Stomach (tissue), 9 donors: ENCODE results near the gene CHEK2. TPM values are rescaled to one million over a fixed set of nuclear protein-coding genes. Genes with fewer than 3 reads are reported as not detected.
A peak's percentile ranks its signal among the peaks of the same experiment; 100 is the strongest.
"Not testable (repeated sequence)": the region's sequence is repeated elsewhere in the genome, so short reads cannot be mapped to it uniquely, and the experiment has no call there.

Experiments used
- DNase-seq, 2 donors: peaks; one replicate each; pipeline versions ENCODE4 v3.0.0 to v3.0.0-alpha.2; 2013 to 2019
- H3K27ac ChIP-seq, 5 donors: fragments of 200-600 bp in 4 of 5; sonication (generic) in 4 of 5; one replicate each; pipeline ENCODE4 v1.5.1; 2013 to 2019; ENCODE audit warnings: mild to moderate bottlenecking in 1 of 5, moderate library complexity in 1 of 5
- H3K27me3 ChIP-seq, 3 donors: fragments of 200-600 bp; sonication (generic); one replicate each; pipeline ENCODE4 v1.5.1; 2017 to 2019; ENCODE audit warnings: mixed run types in 1 of 3
- H3K36me3 ChIP-seq, 4 donors: fragments of 200-600 bp; sonication (generic); 1 replicate in 3 of 4; 2 replicates in 1 of 4; pipeline ENCODE4 v1.5.1; 2016 to 2019
- H3K4me1 ChIP-seq, 4 donors: fragments of 200-600 bp; sonication (generic); one replicate each; pipeline ENCODE4 v1.5.1; 2016 to 2019
- H3K4me3 ChIP-seq, 4 donors: fragments of 200-600 bp; sonication (generic) in 3 of 4; one replicate each; pipeline ENCODE4 v1.5.1; 2016 to 2019; ENCODE audit warnings: mild to moderate bottlenecking in 1 of 4
- H3K9me3 ChIP-seq, 4 donors: fragments of 200-600 bp; sonication (generic); one replicate each; pipeline ENCODE4 v1.5.1; 2016 to 2019
- EP300 ChIP-seq: sonication (generic); formaldehyde crosslinking; IDR thresholded peaks from one replicate; pipeline ENCODE4 v1.6.1; 2017; ENCODE audit warnings: antibody characterized with exemption
- POLR2A ChIP-seq, 4 donors: fragments of 450-650 bp; IDR thresholded peaks; one replicate each; pipeline ENCODE4 v1.6.1; 2016; ENCODE audit warnings: antibody characterized with exemption in 4 of 4, control low read depth in 2 of 4, mild to moderate bottlenecking in 1 of 4, moderate library complexity in 1 of 4
- POLR2AphosphoS5 ChIP-seq, 3 donors: sonication (generic); formaldehyde crosslinking; IDR thresholded peaks; one replicate each; pipeline ENCODE4 v1.6.1; 2016; ENCODE audit warnings: antibody characterized with exemption in 3 of 3
- WGBS, 5 donors: extraction: QIAGEN DNeasy Blood & Tissue Kit in 3 of 5; methylation state at CpG; one replicate each; pipeline versions ENCODE4 v1.1.5 to v1.1.7; 2013 to 2018; 5-methylcytosine and 5-hydroxymethylcytosine counted together
- intact Hi-C: fragments of 100-400 bp; cut with DNase I; formaldehyde crosslinking; loops from one replicate; pipeline ENCODE4 v1.15.1; 2023; ENCODE audit warnings: low total_unique reads
- polyA plus RNA-seq, 3 donors: library from polyadenylated mRNA; stranded (reverse); fragments of 200-250 nt; gene quantifications; one replicate each; pipeline ENCODE4 v1.2.3, GENCODE V29; 2013
- total RNA-seq, 5 donors: library from RNA; depleted of rRNA; stranded (reverse); fragments of >200 nt; gene quantifications; one replicate each; pipeline versions ENCODE4 v1.1.0 to v1.2.3, GENCODE V29; 2014 to 2016
- TF ChIP-seq, protein P1 (sequence below), 7 experiments: fragments of 450-650 bp in 4 of 7; fragments of 200-600 bp in 3 of 7; sonication (generic) in 3 of 7; IDR thresholded peaks; one replicate each; pipeline ENCODE4 v1.5.1; 2016 to 2019; ENCODE audit warnings: antibody characterized with exemption in 7 of 7, control low read depth in 2 of 7, mild to moderate bottlenecking in 1 of 7
- donor health status: healthy with polysubstance abuse.
- donor health status: Bipolar disorder and iron deficiency.
- donor health status: healthy.

The CHEK2 gene
- total and polyA plus RNA-seq, 8 donors, result 1.0 to 21.5 (median 8.5) TPM; not detected in 1

DNA sequence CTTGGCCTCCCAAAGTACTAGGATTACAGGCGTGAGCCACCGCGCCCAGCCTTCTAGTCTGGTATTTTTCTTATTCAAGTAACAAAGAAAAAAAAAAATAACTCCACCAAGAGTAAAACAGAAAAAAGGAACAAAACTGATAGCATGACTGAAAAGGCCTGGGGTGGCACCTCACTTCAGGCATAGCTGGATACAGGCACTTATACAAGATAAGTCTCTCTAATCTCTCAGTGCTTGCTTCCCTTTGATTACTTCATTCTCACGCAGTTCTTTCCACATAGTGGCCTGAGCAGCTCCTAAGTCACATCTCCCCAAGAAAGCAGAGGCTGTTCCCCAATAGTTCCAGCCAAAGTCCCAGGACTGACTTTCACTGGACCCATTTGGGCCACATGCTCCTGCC lies 58.7 kb downstream of the CHEK2 start:
- WGBS, 5 donors, result 44 to 79% (median 67%) methylated on average over 4 of the region's 4 CpGs
- H3K27ac ChIP-seq, H3K9me3 ChIP-seq, H3K36me3 ChIP-seq, intact Hi-C loops, DNase-seq, H3K4me3 ChIP-seq: not testable (repeated sequence)
- H3K27me3 ChIP-seq, result peaks cover 0 to 15% (median 0%) of the 10 kb centered on the region in 3 donors
- H3K4me1 ChIP-seq, result peaks cover 0 to 20% (median 16%) of the 10 kb centered on the region in 4 donors

DNA sequence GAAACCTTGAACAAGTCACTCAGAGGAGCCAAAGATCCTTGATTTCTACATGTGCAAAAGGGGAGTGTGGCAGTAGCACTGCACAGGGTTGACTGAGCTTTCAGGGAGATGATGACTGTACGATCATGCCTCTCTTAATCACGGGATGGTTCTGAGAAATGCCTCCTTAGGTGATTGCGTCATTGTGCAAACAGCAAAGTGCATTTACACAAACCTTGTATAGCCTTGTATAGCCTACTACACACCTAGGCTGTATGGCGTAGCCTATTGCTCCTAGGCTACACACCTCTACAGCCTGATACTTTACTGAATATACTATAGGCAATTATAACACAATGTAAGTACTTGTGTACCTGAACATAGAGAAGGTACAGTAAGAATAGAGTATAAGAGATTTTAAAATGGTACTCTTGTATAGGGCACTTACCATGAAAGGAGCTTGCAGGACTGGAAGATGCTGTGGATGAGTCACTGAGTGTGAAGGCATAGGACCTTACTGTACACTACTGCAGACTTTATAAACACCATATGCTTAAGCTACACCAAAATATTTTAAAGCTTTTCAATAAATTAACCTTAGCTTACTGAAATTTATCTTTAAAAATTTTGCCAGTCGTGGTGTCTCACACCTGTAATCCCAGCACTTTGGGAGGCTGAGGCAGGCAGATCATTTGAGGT lies 60.7 kb downstream of the CHEK2 start:
- peak in 1 of 2 donors; percentile 49 for DNase-seq
- H3K36me3 ChIP-seq, H3K4me3 ChIP-seq, H3K9me3 ChIP-seq, H3K27ac ChIP-seq, intact Hi-C loops: not testable (repeated sequence)
- WGBS, 5 donors, result 53 to 63% (median 59%) methylated on average over 5 of the region's 5 CpGs
- Histone ChIP-seq H3K27me3 (peaks cover 0 to 15% (median 0%) of the 10 kb centered on the region in 3 donors), H3K4me1 (peaks cover 0 to 20% (median 16%) of the 10 kb centered on the region in 4 donors)

DNA sequence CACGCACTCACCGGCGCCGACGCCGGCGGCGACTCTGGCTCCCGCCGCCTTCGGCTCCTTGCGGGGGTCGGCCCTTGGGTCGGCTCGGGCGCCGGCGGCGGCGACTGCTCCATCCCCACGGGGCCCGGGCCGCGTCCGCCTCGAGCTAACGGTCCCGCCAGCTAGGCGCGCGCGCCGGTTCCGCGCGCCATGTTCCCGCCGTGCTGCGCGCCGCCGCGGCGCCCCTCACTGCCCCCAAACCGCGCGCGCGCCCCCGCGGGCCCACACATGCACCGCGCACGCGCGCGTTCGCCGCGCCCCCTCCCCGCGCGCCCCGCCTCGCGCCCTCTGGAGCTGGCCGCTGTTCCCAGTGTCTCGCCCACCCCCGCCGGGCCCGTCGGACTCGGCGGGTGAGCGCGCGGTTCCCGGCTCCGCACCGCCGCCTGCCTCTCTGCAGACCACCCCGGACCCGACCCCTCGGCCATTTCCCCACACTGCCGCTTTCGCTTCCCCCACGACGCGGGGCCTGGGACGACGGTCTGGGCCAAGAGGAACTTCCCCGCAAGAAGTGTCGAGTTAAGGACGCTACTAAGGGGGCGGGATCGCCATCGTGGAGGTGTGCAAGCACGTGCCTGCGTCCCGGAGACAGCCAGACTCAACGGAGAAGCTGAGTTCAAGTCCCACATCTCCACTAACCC lies 61.9 kb downstream of the CHEK2 start, which contains the start of gene TTC28:
TSS of gene TTC28 (minus strand) at position 230 of the 677 bp plus-strand sequence. CDS start at position 113, 117 bp downstream.
- peak; percentile 70 to 94 for DNase-seq
- H3K4me1 ChIP-seq, result peaks cover 0 to 28% (median 16%) of the 10 kb centered on the region in 4 donors
- peak within 1 kb of the TSS; percentile 35 to 86 (median 67) for H3K27ac ChIP-seq
- WGBS, 5 donors, result 0 to 14% (median 4%) methylated on average over 16 to 101 of the region's 101 CpGs
- H3K9me3 ChIP-seq, intact Hi-C loops, H3K36me3 ChIP-seq: not testable (repeated sequence)
- peaks cover 0 to 15% (median 0%) of the 10 kb centered on the region in 3 donors for H3K27me3 ChIP-seq
- peak within 1 kb of the TSS; percentile 73 to 87 (median 80) for H3K4me3 ChIP-seq

DNA sequence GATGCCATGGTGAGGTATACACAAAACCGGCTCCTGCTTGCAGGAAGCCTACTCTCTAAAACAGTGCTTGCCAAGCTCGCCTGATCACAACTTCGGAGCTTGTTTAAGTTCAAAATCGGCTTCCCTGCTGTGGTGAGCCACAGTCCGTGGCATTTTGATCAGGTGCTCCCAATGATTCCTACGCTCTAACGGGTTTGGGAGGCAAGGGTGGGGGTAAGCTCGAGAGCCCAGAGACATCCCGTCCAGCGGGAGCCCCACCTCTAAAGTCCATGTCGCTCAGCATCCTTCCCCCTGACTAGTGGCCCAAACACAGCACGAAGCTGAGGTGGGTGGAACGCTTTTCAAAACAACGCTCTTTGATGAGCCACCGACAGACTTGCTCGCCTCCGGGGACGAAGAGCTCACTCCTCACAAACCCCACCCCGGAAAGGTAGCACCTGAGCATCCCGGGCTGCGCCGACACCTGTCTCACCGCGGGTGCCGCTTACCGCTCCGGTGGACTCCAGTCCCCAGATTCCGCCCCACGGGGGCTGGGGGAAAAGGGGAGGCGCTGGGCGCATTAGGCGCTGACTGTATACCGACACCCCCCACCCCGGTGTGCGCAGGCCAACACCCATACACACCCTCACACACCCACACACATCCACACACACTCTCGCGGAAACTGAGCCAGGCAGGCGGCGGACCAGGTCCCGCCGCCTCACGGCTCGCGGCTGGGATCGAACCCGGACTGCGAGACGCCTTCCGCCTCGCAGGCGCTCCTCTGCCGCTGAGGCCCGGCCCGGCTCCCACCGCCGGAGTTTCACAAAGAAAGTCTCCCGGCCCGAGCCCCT lies 62.6 kb downstream of the CHEK2 start:
- Histone ChIP-seq H3K4me3 (peak overlapping the region; percentile 73 to 87 (median 80)), H3K4me1 (peaks cover 0 to 33% (median 16%) of the 10 kb centered on the region in 4 donors), H3K27me3 (peaks cover 0 to 15% (median 0%) of the 10 kb centered on the region in 3 donors), H3K27ac (peak overlapping the region; percentile 35 to 86 (median 67))
- H3K9me3 ChIP-seq, intact Hi-C loops, H3K36me3 ChIP-seq: not testable (repeated sequence)
- WGBS, 5 donors, result 15 to 59% (median 20%) methylated on average over 6 to 58 of the region's 58 CpGs
- DNase-seq, result peak in 1 of 2 donors; percentile 53

DNA sequence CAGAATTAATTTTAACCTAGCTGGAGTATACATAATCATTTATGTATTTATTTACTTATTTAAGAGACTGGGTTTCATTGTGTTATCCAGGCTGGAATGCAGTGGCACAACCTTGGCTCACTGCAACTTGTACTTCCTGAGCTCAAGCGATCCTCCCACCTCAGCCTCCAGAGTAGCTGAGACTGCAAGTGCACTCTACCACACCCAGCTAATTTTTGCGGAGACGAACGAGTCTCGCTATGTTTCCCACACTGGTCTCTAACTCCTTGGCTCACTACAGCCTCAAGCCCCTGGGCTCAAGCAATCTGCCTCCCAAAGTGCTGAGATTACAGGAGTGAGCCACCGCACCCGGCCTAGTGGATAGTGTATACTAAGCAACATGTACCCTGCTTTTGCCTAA lies 63.5 kb downstream of the CHEK2 start:
- Histone ChIP-seq H3K4me1 (peaks cover 0 to 37% (median 18%) of the 10 kb centered on the region in 4 donors), H3K27me3 (peaks cover 0 to 15% (median 0%) of the 10 kb centered on the region in 3 donors)
- H3K9me3 ChIP-seq, H3K27ac ChIP-seq, intact Hi-C loops, DNase-seq, H3K4me3 ChIP-seq, H3K36me3 ChIP-seq: not testable (repeated sequence)
- WGBS, 5 donors, result 77 to 91% (median 82%) methylated on average over 7 of the region's 7 CpGs

DNA sequence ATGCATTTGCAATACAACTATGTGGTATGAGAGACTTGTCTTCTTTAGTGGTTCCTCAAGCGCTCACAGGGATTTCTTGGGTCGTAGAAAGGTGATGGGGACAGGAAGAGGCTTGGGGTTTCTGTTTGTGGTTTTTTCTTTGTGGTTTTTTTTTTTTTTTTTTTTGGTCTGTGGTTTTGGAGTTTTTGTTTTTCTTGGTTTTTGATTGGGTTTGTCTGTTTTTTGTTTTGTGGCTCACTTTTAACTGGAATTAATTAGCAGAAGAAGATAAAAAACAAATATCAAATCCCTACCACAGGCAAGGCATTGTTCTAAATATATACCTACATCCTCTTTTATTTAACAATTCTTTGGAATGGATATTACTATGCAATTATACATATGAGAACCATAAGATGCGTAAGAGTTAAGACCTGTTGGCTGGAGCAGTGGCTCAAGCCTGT lies 67.5 kb downstream of the CHEK2 start:
- no peak overlapping the region for H3K4me3 ChIP-seq
- H3K36me3 ChIP-seq, result no peaks in the 10 kb centered on the region
- H3K4me1 ChIP-seq, result peaks cover 0 to 27% (median 10%) of the 10 kb centered on the region in 4 donors
- DNase-seq, result peak in 1 of 2 donors; percentile 29
- H3K27me3 ChIP-seq, result peaks cover 0 to 10% (median 0%) of the 10 kb centered on the region in 3 donors
- peaks cover 0 to 7% (median 0%) of the 10 kb centered on the region in 4 donors for H3K9me3 ChIP-seq
- TF ChIP-seq POLR2A (IDR thresholded peaks at IDR 0.05) (no peak), EP300 (no peak), POLR2AphosphoS5 (IDR thresholded peaks at IDR 0.05) (no peak)
- TF ChIP-seq, protein P1, sequence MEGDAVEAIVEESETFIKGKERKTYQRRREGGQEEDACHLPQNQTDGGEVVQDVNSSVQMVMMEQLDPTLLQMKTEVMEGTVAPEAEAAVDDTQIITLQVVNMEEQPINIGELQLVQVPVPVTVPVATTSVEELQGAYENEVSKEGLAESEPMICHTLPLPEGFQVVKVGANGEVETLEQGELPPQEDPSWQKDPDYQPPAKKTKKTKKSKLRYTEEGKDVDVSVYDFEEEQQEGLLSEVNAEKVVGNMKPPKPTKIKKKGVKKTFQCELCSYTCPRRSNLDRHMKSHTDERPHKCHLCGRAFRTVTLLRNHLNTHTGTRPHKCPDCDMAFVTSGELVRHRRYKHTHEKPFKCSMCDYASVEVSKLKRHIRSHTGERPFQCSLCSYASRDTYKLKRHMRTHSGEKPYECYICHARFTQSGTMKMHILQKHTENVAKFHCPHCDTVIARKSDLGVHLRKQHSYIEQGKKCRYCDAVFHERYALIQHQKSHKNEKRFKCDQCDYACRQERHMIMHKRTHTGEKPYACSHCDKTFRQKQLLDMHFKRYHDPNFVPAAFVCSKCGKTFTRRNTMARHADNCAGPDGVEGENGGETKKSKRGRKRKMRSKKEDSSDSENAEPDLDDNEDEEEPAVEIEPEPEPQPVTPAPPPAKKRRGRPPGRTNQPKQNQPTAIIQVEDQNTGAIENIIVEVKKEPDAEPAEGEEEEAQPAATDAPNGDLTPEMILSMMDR (IDR thresholded peaks at IDR 0.05), result no peak
- 62 to 74% (median 67%) methylated on average over 3 of the region's 3 CpGs for WGBS, 5 donors
- intact Hi-C loops, result no loop called here
- H3K27ac ChIP-seq, result no peak overlapping the region
